Fibroblast of villous mesenchyme (primary cell): ENCODE data around the gene SERPINI1. TPM values are rescaled to one million over a fixed set of nuclear protein-coding genes. Genes with fewer than 3 reads are reported as not detected.

Experiments used
- DNase-seq: peaks from one replicate; pipeline ENCODE4 v3.0.0-alpha.2; 2010; ENCODE audit warnings: low read depth
- H3K4me3 ChIP-seq: 2 replicates; pipeline ENCODE4 v1.5.1; 2011; ENCODE audit warnings: low read depth, mild to moderate bottlenecking, low read length
- total RNA-seq: library from RNA; depleted of rRNA; stranded (reverse); fragments of >200 nt; gene quantifications from 2 replicates; pipeline ENCODE4 v1.2.3, GENCODE V29; 2012
- TF ChIP-seq, protein P1 (sequence below): IDR thresholded peaks from 2 replicates; pipeline ENCODE4 v1.5.1; 2012; ENCODE audit warnings: low read depth, mild to moderate bottlenecking, low read length; ENCODE audit not compliant: insufficient read depth

Gene SERPINI1
- total RNA-seq, 1 donor, result 2.2 TPM

DNA sequence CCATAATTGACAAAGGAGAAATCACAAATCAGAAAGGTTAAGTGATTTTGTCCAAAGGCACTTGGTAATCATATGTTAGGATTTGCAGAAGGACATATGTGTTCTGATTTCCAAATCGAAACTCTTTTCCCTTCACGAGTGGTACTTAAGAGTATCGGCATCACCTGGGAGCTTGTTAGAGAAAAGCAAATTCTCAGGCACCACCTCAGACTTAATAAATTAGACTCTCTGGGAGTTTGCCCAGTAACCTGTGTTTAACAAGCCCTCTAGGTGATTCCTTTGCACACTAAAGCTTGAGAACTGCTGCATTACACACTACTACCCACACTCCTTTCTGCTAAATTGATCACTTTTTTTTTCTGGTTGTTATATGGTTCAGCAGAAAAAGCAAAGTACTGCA lies 116.2 kb downstream of the SERPINI1 start:
- TF ChIP-seq, protein P1, sequence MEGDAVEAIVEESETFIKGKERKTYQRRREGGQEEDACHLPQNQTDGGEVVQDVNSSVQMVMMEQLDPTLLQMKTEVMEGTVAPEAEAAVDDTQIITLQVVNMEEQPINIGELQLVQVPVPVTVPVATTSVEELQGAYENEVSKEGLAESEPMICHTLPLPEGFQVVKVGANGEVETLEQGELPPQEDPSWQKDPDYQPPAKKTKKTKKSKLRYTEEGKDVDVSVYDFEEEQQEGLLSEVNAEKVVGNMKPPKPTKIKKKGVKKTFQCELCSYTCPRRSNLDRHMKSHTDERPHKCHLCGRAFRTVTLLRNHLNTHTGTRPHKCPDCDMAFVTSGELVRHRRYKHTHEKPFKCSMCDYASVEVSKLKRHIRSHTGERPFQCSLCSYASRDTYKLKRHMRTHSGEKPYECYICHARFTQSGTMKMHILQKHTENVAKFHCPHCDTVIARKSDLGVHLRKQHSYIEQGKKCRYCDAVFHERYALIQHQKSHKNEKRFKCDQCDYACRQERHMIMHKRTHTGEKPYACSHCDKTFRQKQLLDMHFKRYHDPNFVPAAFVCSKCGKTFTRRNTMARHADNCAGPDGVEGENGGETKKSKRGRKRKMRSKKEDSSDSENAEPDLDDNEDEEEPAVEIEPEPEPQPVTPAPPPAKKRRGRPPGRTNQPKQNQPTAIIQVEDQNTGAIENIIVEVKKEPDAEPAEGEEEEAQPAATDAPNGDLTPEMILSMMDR, result no peak
- no peak for DNase-seq
- no peak overlapping the region for H3K4me3 ChIP-seq

- no peak for DNase-seq
- TF ChIP-seq, protein P1, result no peak
- H3K4me3 ChIP-seq, result no peak overlapping the region
Observed at GRCh38 chr3:167852216-167852615, 116.7 kb downstream of the SERPINI1 start.

DNA sequence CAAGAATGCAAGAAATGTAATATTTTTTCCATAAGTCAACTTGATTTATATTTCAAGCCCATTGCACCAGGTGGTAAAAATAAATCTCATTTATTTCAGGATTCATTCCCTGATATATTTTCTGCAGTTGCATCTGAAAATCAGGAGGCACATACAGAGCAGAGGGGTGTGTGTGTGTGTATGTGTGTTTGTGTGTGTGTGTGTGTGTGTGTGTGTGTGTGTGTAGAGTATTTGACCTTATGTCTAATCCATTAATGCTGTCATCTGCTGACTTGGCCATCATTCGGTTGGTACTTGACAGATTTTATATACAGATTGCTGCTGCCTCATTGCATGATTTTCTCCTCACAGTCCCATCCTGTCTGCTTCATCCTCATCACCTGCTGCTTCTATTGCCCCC lies 118.5 kb downstream of the SERPINI1 start:
- no peak overlapping the region for H3K4me3 ChIP-seq
- TF ChIP-seq, protein P1, result no peak
- DNase-seq, result no peak

DNA sequence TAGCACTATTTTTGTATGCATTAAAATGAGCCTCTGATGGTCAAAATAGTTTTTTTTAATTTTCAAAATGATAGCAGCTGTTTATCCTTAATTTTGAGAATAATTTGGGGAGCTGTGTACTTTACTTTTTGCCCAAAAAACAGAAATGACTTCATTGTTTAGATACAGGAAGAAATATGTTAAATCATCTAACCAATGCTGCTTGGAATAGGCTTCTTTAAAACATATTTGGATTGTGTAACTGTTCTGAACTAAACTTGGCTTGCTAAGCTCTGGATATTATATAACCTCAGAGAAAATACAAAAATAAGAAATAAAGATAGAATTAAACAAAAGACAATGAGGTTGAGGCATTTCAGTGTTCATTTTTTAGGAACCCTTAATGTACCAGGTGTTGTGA lies 119.3 kb downstream of the SERPINI1 start:
- H3K4me3 ChIP-seq, result no peak overlapping the region
- TF ChIP-seq, protein P1, result no peak
- DNase-seq, result no peak

DNA sequence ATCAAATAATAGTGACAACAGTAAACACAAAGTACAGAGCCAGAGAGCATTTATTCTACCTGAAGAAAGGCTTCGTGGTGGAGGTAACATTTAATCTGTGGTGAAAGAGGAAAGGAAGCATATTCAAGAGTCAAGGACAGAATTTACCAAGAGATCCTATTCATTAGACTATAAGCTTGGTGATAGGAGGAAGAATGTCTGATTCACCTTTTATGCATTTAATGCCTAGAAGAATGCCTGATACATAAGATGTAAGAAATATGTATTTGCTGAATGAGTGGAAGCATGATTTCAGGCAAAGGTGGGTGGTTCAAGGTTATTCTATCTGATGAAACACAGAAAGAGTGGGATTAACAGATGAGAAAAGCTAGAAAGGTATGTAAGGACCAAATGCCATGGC lies 119.8 kb downstream of the SERPINI1 start:
- TF ChIP-seq, protein P1, result no peak
- H3K4me3 ChIP-seq, result no peak overlapping the region
- no peak for DNase-seq

- TF ChIP-seq, protein P1, result no peak
- DNase-seq, result no peak
Observed at GRCh38 chr3:167858865-167859264, 123.3 kb downstream of the SERPINI1 start.

GRCh38 chr3:167859610-167860009 lies 124.1 kb downstream of the SERPINI1 start:
- TF ChIP-seq, protein P1, result no peak
- no peak overlapping the region for H3K4me3 ChIP-seq
- no peak for DNase-seq

More at GRCh38 chr3:167858865-167859264, 123.3 kb downstream of the SERPINI1 start:
- H3K4me3 ChIP-seq, result no peak overlapping the region
